ENCODE data around the gene COPG1.
"Not testable (repeated sequence)": the region's sequence is repeated elsewhere in the genome, so short reads cannot be mapped to it uniquely, and the experiment has no call there.

COPG1 gene

DNA sequence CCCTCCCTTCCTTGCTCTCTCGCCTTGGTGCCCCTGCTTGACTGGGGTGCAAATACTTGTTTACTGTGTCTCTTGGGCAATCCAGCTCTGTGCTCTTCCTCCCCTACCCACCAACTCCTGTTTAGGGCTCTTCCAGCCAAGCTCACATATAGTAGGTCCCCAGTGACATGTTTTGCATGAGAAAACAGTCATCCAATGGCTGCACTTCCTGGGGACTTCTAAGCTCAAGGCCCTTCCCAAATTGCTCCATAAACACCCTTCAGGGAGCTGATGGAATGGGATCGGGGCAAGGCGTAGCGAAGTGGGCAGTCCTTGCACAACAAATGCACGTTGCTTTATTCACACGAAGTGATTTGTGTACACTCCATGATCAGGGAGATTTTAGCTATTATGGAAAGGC lies 9.4 kb upstream of the COPG1 start:
- DNase-seq (ENCODE audit: low read depth in 2 of 2) = no peak

DNA sequence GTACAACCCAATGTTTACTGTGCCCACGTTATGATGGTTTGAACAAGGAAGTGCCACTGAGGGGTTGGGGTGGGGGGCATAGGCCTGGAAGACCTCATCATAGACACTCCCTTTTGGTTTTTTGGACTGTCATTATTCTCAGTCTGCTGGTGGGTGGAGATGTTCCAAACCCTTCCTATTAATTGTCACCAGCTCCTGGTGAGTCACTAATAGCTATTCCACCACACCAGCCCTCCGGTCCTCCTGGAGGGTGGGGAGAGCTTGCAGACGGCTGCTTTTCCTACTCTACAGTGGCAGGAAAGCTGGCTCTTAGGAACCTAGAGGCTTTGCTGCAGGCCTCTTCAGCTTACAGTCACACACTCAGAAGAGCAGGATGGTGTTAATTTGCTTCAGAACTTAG lies 9.0 kb upstream of the COPG1 start:
- no peak for DNase-seq (ENCODE audit: low read depth in 2 of 2)

DNA sequence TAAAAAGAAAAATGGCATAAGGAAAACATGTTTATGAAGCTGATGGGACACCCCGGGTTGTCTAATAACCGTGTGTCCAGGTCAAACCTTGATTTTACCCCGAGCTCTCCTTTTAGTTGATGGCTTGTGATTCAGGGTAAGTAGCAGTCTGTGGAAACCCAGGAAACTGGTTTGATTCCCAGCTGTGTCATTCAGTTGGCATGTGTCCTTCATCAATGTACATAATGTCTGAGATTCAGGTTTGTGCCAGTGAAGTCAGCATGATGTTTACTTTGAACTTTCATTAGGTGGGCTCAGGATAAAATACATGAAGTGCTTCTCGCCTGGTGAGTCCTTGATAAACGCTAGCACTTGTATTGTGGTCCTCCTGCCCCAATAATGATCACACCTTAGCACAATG lies 4.3 kb upstream of the COPG1 start:
- DNase-seq (ENCODE audit: low read depth in 2 of 2) = no peak

DNA sequence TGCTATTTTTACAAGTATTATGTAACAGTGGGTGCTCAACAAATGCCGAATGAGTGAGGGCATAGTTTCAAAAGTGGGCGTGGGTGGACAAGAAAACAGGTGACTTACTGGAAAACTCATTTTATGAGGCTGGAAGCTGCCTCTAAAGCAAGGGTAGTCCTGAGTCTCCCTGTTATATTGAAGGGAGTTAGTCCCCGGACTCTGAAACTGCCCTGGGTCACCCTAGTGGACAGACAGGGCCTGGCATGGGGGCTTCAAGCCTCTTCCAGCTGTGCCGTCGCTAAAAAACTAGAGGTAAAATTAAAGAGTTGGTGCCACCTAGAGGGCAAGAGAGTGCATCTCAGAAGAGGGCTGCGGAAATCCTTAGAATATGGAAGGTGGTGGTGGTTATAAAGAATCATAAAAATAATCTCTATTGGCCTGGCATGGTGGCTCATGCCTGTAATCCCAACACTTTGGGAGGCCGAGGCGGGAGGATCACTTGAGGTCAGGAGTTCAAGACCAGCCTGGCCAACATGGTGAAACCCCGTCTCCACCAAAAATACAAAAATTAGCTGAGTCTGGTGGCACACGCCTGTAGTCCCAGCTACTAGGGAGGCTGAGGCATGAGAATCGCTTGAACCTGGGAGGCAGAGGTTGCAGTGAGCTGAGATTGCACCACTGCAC lies 3.6 kb upstream of the COPG1 start:
- peak; percentile 62 to 65 for DNase-seq (ENCODE audit: low read depth in 2 of 2)

DNA sequence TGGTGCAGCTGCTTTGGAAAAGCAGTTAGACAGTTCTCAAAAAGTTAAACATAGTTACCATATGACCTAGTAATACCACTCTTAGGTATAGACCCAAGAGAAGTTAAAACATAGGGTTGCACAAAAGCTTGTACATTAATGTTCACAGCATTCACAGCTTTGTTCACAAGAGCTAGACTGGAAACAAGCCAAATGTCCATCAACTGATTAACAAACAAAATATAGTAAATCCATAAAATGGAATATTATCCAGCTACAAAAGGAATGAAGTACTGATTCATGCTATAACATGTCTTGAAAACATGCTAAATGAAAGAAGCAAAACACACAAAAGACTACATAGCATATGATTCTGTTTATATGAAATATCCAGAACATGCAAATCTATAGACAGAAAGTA lies 2.8 kb upstream of the COPG1 start:
- DNase-seq (ENCODE audit: low read depth in 2 of 2) = no peak

DNA sequence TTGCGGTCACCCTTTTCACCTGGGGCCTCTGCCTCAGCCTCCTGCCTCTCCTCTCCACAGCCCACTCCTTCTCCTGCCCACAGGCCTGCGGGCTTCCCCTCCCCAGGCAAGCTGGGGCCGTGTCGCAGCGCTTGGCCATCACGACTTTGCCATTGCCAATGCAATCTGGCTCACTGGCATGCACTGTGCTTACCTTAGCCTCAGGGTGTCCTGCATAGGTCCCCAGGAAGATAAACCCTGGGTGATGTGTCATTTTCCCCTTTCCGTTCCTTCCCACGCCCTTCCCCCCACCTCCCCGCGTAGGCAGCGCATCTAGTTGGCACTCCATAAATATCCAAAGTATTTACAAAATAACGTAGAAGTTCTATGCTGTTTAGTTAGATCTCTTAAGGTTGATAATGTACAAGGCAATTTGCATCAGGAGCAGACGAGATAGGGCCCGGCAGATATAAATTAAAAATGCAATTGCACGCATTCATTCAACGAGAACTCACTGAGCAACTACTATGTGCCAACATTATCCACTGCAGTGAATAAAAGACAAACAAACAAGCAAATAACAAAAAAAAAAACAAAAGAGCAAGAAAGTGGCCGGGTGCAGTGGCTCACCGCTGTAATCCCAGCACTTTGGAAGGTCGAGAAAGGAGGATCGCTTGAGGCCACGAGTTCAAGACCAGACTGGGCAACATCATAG lies 973 bp upstream of the COPG1 start:
- no peak for DNase-seq (ENCODE audit: low read depth in 2 of 2)

DNA sequence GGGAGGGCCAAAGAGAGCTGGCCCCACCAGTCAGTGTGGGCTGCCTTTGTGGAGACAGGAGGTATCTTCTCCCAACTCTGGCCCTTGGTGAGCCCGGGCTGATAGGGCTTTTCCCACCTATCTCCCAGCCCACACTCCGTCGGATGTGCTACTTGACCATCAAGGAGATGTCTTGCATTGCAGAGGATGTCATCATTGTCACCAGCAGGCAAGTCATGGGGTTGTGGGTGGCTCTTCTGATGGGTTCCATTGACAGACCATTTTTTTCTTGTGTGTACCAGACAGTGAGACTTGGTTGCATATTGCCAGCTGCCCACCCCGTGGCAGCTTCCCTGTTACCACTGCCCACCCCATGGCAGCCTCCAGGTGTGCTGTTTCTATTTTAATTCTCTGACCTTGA lies 3.3 kb downstream of the COPG1 start:
- no peak for DNase-seq (ENCODE audit: low read depth in 2 of 2)

DNA sequence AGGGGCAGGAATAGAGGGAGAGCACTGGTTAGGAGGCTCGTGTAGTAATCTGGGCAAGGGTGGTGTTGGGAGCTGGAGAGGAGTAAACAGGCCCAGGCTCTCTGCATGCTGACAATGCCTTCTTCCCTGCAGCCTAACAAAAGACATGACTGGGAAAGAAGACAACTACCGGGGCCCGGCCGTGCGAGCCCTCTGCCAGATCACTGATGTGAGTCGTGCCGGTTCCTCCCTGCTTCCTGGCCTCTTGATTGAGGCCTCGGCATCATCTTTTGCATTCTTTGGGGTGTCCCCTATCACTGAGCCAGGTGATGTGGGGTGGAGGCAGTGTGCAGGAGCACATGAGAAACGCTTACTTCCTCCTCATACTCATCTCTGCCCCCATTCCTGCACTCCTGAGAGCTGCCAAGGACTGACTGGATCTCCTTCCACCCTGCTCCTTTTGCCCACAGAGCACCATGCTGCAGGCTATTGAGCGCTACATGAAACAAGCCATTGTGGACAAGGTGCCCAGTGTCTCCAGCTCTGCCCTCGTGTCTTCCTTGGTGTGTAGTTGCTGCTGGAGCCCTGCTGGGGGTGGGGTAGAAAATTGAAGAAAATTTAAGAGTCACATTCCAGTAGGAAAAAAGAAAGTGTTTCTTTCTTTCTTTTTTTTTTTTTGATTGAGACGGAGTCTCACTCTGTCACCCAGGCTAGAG lies 5.3 kb downstream of the COPG1 start:
- no peak for DNase-seq (ENCODE audit: low read depth in 2 of 2)

DNA sequence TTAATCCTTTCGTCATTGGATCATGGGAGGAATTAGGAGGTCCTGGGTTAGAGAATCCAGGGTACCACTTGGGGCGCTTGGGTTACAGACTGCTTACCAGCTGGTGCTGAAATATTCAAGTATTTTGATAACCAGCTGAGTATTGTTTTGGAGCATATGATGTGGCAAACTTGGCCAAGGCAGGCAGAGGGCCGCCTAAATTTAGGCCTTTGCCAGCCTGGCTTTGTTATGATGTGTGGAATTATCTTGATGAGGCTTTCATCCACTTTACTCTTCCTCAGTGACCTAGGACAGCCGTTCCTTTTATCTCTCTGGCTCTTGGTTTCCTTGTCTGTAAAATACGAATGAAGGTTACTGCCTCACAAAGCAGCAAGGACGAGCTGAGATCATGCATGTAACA lies 6.9 kb downstream of the COPG1 start:
- DNase-seq (ENCODE audit: low read depth in 2 of 2) = no peak

DNA sequence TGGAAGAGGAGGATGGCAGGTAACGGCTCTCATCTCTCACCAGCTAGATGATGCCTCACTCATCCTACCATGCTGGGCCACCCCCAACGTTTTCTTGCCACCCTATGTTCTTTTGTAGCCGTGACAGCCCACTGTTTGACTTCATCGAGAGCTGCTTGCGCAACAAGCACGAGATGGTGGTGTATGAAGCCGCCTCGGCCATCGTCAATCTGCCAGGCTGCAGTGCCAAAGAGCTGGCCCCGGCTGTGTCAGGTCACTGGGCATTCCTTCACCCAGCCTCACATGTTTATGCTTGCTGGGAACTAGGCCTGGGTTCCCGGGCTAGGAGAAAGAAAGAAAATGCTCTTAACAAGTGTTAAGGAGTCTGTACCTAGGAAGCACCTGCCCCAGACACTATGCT lies 8.2 kb downstream of the COPG1 start:
- no peak for DNase-seq (ENCODE audit: low read depth in 2 of 2)

DNA sequence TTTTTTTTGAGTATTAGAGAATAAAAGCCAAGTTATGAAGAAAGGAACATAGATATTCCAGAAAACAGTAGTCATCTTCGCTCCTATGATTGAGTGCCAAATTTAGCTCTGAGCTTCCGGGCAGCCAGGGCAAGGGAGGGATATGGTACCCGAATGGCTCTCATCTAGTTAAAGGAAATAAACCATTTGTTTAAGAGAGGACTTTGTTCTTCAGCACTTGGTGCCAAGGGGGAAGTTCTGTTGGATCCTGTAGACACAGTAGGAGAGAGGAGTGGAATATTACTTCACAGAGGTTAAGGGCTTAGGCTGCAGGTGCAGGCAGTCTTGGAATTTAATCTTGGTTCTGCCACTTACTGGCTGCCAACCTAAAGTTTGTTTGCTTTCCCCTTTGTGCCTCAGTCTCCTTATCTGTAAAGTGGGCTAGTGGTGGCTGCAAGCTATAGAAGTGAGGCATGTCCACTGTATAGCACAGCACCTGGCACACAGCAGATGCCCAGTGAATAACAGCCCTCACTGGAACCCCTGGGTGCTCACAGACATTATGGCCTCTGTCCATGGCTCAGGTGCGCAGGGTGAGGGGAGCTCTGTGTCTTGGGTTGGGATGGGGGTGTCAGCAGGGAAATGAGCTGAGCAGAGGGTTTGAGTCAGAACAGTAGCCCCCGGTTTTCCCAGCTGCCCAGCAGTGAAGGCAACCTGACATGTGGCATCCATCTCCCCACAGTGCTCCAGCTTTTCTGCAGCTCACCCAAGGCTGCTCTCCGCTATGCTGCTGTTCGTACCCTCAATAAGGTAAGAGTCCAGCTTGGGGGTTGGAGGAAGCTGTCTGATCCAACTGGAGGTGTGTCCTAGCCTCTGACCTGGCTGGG lies 10.4 kb downstream of the COPG1 start:
- DNase-seq (ENCODE audit: low read depth in 2 of 2) = no peak

DNA sequence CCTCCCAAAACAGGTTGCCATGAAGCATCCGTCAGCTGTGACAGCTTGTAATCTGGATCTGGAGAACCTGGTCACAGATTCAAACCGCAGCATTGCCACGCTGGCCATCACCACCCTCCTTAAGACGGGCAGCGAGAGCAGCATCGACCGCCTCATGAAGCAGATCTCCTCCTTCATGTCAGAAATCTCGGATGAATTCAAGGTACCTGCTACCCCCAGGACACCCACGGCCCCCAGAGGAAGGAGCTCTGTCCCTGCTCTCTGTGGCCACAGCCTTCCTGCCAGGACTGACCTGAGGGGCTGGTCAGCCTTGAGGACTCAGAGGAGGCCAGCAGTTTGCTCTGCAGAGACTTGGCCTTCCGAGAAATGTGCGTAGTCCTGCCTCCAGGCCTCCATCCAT lies 11.2 kb downstream of the COPG1 start:
- no peak for DNase-seq (ENCODE audit: low read depth in 2 of 2)

DNA sequence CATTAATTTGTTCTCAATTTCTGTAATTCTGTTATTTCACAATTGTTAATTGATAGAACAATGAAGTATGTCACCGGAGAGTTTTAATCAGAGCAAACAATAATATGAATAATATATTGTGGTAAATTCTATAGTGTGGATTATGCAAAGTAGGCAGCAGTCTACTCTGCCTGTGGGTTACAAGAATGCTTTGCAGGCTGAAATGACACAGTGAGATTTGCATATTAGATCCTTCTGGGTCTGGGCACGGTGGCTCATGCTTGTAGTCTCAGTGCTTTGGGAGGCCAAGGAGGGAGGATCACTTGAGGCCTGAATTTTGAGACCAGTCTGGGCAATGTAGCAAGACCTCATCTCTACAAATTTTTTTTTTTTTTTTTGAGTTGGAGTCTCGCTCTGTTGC lies 12.5 kb downstream of the COPG1 start:
- DNase-seq (ENCODE audit: low read depth in 2 of 2) = no peak

DNA sequence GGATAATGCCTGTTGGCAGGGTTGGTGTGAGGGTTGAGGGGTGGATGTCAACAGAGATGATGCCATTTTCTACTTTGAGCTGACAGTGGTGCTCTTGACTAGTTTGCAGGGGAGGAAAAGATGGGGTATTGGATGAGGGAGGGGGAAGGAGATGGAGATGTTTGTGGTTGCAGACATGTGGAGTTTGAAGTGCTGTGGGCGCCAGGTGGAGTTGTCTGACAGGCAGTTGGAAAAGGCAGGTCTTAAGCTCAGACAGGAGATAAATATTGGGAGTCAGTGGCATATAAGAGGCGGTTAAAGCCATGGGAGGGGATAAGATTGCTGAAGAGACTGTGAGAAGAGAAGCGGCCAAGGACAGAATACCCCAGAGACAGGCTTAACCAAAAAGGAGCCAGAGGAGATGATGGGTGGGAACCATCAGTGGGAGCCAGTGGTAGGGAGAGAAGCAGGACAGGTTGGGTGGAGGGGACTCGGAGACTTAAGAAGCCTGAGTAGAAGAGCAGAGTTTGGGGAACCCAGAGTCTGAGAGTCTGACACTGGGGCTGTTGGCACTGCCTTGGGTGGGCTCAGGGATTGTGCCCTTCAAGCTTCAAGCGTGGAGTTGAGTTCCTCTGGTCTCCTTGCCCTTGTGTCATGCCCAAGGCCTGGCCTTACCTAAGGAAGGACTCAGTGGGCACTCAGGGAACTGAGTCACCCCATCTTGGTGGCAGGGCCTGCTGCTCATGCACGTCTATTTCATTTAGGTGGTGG lies 13.9 kb downstream of the COPG1 start:
- no peak for DNase-seq (ENCODE audit: low read depth in 2 of 2)

DNA sequence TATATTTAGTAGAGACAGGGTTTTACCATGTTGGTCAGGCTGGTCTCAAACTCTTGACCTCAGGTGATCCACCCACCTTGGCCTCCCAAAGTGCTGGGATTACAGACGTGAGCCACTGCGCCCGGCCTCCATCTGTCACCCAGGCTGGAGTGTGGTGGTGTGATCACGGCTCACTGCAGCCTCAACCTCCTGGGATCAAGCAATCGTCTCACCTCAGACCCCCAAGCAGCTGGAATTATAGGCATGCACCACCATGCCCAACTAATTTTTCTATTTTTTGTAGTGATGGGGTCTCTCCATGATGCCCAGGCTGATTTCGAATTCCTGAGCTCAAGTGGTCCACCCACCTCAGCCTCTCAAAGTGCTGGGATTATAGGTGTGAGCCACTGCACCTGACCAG lies 15.6 kb downstream of the COPG1 start:
- DNase-seq (ENCODE audit: low read depth in 2 of 2) = not testable (repeated sequence)

DNA sequence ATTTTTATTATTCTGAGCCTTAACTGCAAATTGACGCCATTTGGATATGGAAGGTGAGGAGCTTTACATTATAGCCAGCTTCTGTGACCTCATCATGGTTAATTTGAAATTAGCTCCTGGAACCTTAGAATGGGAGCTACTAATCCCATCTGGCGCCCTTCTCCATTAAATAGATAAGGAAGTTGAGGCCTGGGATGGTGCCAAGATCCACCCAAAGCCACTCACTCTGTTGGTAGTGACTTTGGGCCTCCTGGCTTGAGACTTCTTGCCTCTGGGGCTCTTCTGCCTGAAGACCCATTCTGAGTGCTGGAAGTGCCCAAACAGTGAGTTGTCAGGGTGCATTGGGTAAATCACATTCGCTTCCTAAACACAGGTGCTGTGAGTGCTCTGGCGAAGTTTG lies 17.2 kb downstream of the COPG1 start:
- DNase-seq (ENCODE audit: low read depth in 2 of 2) = no peak

DNA sequence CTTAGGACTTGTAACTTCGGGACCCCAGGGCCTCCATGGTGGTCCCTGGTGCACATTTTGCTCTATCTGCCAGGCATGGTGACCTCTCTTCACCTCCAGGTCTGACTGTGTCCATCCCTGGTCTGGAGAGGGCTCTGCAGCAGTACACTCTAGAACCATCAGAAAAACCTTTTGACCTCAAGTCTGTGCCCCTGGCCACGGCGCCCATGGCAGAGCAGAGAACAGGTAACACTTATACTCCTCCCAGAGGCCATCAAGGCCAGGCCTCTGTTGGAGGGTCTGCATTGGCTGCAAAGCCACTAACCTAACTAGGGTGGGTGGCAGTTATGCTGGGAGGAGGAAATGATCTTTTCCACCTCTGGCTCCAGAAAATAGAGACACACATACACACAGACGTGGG lies 19.0 kb downstream of the COPG1 start:
- no peak for DNase-seq (ENCODE audit: low read depth in 2 of 2)

DNA sequence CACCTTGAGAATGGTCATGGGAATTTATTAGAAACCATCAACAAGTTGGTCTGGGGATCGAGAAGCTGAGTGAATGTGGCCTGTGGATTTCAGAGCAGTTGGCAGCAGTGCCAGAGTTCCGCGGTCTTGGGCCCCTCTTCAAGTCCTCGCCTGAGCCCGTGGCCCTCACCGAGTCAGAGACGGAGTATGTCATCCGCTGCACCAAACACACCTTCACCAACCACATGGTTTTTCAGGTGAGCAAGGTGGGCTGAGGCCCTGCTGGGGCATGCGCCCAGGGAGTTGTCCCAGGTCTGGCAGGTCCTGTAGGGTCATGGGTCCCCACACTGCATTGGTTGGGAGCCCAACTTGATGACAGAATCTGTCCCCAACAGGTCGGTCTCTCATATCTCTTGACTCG lies 22.3 kb downstream of the COPG1 start:
- no peak for DNase-seq (ENCODE audit: low read depth in 2 of 2)

DNA sequence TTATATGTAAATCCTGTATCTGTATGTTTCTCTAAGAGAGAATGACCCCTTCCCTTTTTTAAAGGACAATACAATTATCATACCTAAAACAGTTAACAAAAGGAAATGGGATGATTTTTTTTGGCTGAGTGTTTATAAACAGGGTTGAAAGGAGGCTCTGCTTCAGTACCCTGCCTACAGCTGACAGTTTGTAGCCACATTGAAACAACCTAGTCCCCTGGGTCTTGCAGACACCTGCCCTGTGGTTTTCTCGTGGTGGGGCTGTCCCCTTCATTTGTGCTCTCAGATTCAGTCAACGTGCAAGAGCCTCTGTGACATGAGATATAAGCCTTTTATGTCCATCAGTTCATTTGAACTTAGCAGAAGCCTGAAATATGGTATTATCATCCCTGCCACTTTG lies 27.0 kb downstream of the COPG1 start:
- DNase-seq (ENCODE audit: low read depth in 2 of 2) = no peak

DNA sequence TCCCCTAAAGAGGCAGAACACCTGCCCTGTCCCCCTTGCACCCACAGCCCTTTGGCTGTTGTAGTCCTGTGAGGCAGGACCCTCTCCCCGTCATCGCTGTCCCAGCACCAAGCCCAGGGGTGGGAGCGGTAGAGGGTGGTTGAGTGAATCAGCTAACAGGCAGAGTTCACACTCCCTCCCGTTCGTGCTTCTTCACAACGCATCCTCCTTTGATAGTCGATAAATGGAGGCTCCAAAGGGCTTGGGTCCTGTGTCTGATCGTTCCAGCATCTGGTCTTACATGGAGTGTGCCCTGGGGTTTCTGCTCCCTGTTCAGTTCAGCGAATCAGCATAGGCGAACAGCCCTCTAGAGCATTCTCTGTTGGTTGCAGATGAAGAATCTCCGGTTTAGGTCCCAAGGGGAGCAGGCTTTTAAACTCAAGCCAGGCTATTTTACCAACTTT lies 28.4 kb downstream of the COPG1 start:
- no peak for DNase-seq (ENCODE audit: low read depth in 2 of 2)

DNA sequence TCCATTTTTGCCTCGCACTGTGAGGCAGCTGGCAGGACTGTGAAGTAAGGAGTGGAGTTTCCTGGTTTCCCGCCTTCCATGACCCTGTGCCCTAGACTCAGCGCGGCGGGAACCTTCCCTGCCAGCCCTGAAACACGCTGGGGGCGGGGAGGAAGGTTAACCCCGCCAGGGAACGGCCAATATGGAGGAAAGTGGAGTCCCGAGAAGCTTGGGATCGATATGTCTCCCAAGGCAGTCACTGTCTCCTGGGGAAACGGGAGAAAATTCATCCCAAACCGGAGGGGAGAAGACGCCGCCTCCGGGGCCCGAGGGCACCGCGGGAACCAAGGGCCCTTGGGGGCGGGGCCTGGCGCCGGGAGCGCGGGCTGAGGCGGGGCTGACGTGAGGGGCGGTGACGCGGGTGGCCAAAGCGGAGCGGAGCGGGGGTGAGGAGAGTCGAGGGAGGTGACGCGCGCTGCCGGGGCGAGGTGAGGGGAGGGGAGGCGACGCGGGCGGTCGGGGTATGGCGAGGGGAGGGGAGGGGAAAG lies 29.1 kb downstream of the COPG1 start, which contains the start of gene HMCES:
HMCES (plus strand) TSS at position 432 of the 527 bp plus-strand sequence. CDS start 863 bp downstream, outside the sequence.
- peak; percentile 37 to 54 for DNase-seq (ENCODE audit: low read depth in 2 of 2)

Data from fibroblast of skin of left biceps (primary cell).